Esophagus (tissue), 2 donors: ENCODE measurements around the gene TRERF1. TPM values are rescaled to one million over a fixed set of nuclear protein-coding genes. Genes with fewer than 3 reads are reported as not detected.

Experiments used
- H3K27ac ChIP-seq, 2 donors: one replicate each; pipeline ENCODE4 v1.5.1; 2013; ENCODE audit warnings: low read depth in 2 of 2, mild to moderate bottlenecking in 2 of 2, inconsistent platforms in 1 of 2, low read length in 1 of 2, moderate library complexity in 1 of 2
- H3K27me3 ChIP-seq, 2 donors: one replicate each; pipeline ENCODE4 v1.6.1; 2013; ENCODE audit warnings: low read length in 2 of 2, control low read depth in 1 of 2, mild to moderate bottlenecking in 1 of 2; ENCODE audit not compliant: insufficient read depth in 2 of 2, control insufficient read depth in 1 of 2
- H3K36me3 ChIP-seq, 2 donors: one replicate each; pipeline ENCODE4 v1.6.1; 2013; ENCODE audit warnings: low read length in 1 of 2; ENCODE audit not compliant: control insufficient read depth in 2 of 2, insufficient read depth in 2 of 2
- H3K4me1 ChIP-seq, 2 donors: one replicate each; pipeline ENCODE4 v1.6.1; 2013; ENCODE audit warnings: low read length in 1 of 2; ENCODE audit not compliant: control insufficient read depth in 2 of 2, insufficient read depth in 2 of 2
- H3K4me3 ChIP-seq, 2 donors: one replicate each; pipeline ENCODE4 v1.5.1; 2013; ENCODE audit warnings: low read length in 2 of 2, mild to moderate bottlenecking in 2 of 2, low read depth in 1 of 2, moderate library complexity in 1 of 2
- H3K9me3 ChIP-seq, 2 donors: one replicate each; pipeline ENCODE4 v1.6.1; 2013; ENCODE audit warnings: mild to moderate bottlenecking in 2 of 2, low read depth in 1 of 2, low read length in 1 of 2, moderate library complexity in 1 of 2; ENCODE audit not compliant: control insufficient read depth in 2 of 2, insufficient read depth in 1 of 2
- WGBS, 2 donors: extraction: QIAGEN DNeasy Blood & Tissue Kit; methylation state at CpG; one replicate each; pipeline ENCODE4 v1.1.7; 2013; 5-methylcytosine and 5-hydroxymethylcytosine counted together
- polyA plus RNA-seq, 2 donors: library from polyadenylated mRNA; stranded (reverse); fragments of 200-250 nt; gene quantifications; one replicate each; pipeline ENCODE4 v1.2.3, GENCODE V29; 2013
- donor health status: healthy with polysubstance abuse.
- donor health status: Bipolar disorder and iron deficiency.

TRERF1 gene
- polyA plus RNA-seq, 2 donors = 4.6 to 8.1 TPM

DNA sequence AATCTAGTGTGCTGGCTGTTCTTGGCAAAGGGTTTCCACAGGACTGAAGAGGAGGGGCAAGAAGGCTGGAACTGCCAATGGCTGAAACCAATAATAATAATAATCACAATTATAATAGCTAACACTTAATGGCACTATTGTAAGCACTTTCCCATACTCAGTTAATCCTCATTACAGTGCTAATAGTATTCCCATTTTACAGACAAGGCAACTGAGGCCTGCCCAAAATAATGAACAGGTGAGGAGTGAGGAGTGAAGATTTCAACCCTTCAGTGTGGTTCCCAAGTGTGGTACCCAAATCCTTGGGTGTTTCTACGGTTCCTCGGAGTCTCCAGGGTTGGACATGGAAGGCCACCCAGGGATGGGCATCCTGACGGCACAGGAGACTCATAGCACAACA lies 69.9 kb downstream of the TRERF1 start:
- 95 to 98% methylated on average over 3 of the region's 3 CpGs for WGBS, 2 donors

DNA sequence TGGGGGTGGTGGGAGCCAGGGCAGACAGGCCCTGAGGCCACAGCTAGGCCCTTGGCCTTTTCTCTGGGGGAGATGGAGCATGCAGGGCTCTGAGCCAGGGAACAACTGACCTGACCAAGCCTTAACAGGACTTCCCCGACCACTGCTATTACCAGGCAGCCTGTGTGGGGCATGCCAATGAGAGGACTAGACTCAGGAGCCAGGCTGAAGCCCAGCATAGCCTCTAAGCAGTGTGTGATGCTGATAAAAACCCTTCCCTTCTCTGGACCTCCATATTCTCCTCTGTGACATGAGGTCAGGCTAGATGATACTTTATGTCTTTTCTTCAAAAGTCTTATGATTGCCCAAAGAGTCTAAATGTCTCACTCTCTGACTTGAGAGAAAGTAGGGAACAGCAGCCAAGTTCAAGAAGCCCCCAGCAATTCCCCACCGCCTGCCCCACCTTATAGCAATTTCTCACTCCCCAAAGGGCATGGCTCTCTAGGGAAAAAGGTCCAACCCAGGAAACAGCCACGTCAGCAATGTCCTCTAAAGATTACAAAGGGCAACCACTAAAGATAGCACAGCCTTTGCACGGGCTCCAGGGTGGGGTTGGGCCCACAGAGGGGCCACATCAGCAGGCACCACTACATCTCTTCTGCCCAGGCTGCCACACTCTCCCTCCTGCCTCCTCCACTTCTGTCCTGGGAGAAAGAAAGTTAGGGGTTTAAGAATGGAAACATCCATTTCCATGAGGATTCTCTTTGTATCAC lies 71.3 kb downstream of the TRERF1 start:
- Histone ChIP-seq H3K36me3 (peaks cover 0 to 3% of the 10 kb centered on the region in 2 donors), H3K4me3 (no peak overlapping the region), H3K4me1 (no peaks in the 10 kb centered on the region), H3K27ac (no peak overlapping the region), H3K9me3 (no peaks in the 10 kb centered on the region), H3K27me3 (no peaks in the 10 kb centered on the region)
- 57 to 72% methylated on average over 4 of the region's 4 CpGs for WGBS, 2 donors

More for the DNA sequence above, 69.9 kb downstream of the TRERF1 start:
- Histone ChIP-seq H3K36me3 (peaks cover 0 to 3% of the 10 kb centered on the region in 2 donors), H3K27ac (no peak overlapping the region), H3K27me3 (no peaks in the 10 kb centered on the region), H3K4me1 (no peaks in the 10 kb centered on the region), H3K4me3 (no peak overlapping the region), H3K9me3 (no peaks in the 10 kb centered on the region)

DNA sequence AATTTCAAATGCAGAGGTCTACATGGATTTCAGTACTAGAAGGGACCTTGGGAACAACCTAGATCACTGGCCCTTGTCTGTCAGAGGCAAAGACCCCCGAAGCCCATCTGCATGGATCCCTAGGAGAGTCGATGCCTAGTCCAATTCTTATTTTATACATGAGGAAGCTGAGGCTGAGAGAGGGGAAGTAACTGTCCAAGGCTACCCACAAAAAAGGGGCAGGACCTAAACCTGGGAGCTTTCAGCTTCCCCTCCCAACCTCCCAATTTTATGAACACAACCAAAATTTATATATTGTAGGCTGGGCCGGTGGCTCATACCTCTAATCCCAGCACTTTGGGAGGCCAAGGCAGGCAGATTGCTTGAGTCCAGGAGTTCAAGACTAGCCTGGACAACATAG lies 73.2 kb downstream of the TRERF1 start:
- Histone ChIP-seq H3K36me3 (peaks cover 0 to 3% of the 10 kb centered on the region in 2 donors), H3K27ac (peak overlapping the region in 1 of 2 donors; percentile 24), H3K9me3 (no peaks in the 10 kb centered on the region), H3K4me1 (peaks cover 0 to 3% of the 10 kb centered on the region in 2 donors), H3K27me3 (no peaks in the 10 kb centered on the region), H3K4me3 (no peak overlapping the region)
- WGBS, 2 donors = 72 to 79% methylated on average over 3 of the region's 3 CpGs

DNA sequence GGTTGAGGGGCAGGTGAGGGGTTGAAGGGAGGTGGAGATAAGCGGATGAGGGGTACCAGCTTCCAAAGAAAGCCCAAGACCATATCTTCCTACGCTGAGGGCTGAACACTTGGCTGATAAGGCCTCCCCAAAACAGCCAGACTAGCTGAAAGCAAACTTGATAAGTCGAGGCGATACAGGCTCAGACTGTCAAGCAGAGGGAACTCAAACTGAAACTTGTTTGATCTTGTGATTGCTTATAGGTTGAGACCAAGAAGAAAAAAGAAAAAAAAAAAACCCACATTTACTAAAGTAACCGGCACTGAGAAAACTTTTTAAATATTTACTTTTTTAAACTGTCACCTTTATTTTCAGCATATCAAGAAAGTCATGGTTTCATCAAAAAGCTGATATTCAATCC lies 73.6 kb downstream of the TRERF1 start:
- Histone ChIP-seq H3K27me3 (no peaks in the 10 kb centered on the region), H3K9me3 (no peaks in the 10 kb centered on the region), H3K27ac (no peak overlapping the region), H3K4me3 (no peak overlapping the region), H3K36me3 (peaks cover 0 to under 1% of the 10 kb centered on the region in 2 donors), H3K4me1 (peaks cover 0 to 3% of the 10 kb centered on the region in 2 donors)
- WGBS, 2 donors = 69 to 88% methylated on average over 5 of the region's 5 CpGs

DNA sequence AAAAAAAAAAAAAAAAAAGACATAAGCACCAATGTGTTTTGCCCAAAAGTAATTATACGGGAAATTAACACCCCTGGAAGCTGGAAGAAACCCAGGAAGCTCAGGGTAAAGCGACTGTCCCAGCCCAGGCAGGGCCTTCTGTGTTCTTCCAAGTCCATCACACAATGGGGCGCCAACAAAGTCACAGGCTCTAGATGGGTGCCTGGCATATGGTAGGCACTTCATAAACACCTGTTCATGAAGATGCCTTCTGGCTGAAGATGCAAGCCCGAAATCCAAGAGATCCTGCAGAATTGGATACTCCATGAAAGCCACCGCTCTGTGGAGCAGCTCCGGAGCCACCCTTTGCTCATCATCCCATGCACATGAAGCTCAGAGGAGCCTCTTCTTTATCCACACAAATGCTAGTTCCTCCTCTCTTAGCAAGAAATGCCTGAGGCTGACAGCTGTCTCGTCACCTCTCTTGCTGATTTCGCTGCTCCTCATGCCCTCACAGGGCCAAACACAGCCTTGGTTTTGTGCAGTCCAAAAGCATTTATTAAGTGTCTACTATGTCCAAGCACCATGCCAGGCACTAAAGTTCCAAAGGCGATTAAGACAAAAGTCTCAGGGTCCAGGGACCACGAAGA lies 76.6 kb downstream of the TRERF1 start:
- 90 to 93% methylated on average over 10 of the region's 10 CpGs for WGBS, 2 donors
- H3K9me3 ChIP-seq = no peaks in the 10 kb centered on the region
- peaks cover 0 to 3% of the 10 kb centered on the region in 2 donors for H3K4me1 ChIP-seq
- no peaks in the 10 kb centered on the region for H3K27me3 ChIP-seq
- no peaks in the 10 kb centered on the region for H3K36me3 ChIP-seq
- H3K4me3 ChIP-seq = no peak overlapping the region
- no peak overlapping the region for H3K27ac ChIP-seq

DNA sequence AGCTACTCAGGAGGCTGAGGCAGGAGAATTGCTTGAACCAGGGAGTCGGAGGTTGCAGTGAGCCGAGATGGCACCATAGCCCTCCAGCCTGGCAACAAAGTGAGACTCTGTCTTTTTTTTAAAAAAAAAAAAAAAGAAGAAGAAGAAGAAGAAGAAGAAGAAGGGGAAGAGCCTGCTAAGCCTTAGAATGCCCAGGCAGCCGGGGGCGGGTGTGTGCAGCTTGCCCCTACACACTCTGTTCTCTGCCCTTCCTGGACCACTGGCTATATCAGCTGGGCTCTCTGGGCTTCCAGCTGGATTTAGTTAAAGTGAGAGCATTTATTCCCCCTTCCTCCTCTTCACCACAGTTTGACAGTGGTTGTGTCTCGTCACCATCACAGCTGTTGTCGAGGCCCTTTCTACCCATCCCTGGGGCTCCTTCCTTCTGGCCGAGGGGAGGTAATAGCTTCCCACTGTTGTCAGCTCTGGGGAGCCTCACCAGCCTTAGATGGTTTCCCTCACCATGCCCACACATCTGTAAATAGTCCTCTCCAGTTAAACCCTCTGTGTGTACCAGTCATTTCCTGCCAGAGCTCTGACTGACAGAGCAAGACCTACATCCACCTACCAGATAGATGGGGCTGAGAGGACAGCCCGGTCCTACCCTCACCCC lies 77.6 kb downstream of the TRERF1 start:
- no peak overlapping the region for H3K4me3 ChIP-seq
- 69 to 84% methylated on average over 8 of the region's 8 CpGs for WGBS, 2 donors
- no peaks in the 10 kb centered on the region for H3K27me3 ChIP-seq
- no peaks in the 10 kb centered on the region for H3K36me3 ChIP-seq
- no peak overlapping the region for H3K27ac ChIP-seq
- H3K4me1 ChIP-seq = peaks cover 1 to 3% of the 10 kb centered on the region in 2 donors
- no peaks in the 10 kb centered on the region for H3K9me3 ChIP-seq

DNA sequence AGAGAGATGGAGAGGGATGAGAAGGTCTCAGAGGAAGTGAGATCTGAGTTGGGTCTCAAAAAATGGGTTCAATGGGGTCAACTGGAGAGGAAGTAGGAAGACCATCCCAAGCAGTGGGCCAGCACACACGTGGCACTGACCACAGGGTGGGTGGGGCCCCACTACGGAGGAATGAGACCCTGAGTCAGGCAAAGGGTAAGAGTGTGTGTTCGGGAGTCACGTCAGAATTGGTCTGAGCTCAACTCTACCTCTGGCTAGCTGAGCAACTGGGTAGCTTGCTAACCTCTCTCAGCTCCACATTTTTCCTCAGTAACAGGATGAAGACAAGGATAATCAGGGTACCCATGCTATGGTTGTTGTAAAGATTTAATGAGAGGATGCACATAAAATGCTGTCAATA lies 79.0 kb downstream of the TRERF1 start:
- H3K4me1 ChIP-seq = peaks cover 3 to 4% of the 10 kb centered on the region in 2 donors
- H3K27ac ChIP-seq = no peak overlapping the region
- H3K4me3 ChIP-seq = no peak overlapping the region
- H3K9me3 ChIP-seq = no peaks in the 10 kb centered on the region
- WGBS, 2 donors = 71 to 77% methylated on average over 4 of the region's 4 CpGs
- no peaks in the 10 kb centered on the region for H3K27me3 ChIP-seq
- H3K36me3 ChIP-seq = no peaks in the 10 kb centered on the region

DNA sequence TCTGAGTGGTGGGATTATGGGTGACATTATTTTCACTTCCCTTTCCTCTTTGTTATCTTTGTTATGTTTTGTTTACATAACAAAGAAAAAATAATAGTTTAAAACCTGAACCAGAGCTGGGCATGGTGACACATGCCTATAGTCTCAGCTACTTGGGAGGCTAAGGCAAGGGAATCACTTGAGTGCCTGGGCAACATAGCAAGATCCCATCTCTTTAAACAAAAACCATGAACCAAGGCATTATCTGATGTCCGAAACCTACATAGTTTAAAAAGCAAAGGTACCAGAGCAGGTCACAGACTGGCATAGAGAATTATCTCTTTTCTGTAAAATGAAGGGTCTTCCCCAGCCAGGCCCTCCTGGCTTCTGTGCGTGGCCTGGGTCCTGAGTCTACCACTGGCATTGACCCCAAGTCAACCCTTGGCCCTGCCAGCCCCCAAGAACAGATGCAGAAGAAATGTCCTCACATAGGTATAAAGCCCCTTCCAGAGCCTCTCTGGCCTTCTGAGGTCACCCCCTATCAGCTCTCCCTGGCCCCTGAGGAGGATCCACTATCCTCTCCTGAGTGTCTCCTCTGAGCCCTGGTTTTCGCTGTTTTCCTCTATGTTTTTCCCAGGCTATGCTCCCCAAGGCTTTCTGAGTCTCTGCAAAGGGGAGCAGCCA lies 81.3 kb downstream of the TRERF1 start:
- H3K4me1 ChIP-seq = peaks cover 8 to 12% of the 10 kb centered on the region in 2 donors
- WGBS, 2 donors = 98 to 99% methylated on average over 3 of the region's 3 CpGs
- H3K4me3 ChIP-seq = no peak overlapping the region
- no peaks in the 10 kb centered on the region for H3K27me3 ChIP-seq
- no peaks in the 10 kb centered on the region for H3K9me3 ChIP-seq
- no peak overlapping the region for H3K27ac ChIP-seq
- H3K36me3 ChIP-seq = no peaks in the 10 kb centered on the region

DNA sequence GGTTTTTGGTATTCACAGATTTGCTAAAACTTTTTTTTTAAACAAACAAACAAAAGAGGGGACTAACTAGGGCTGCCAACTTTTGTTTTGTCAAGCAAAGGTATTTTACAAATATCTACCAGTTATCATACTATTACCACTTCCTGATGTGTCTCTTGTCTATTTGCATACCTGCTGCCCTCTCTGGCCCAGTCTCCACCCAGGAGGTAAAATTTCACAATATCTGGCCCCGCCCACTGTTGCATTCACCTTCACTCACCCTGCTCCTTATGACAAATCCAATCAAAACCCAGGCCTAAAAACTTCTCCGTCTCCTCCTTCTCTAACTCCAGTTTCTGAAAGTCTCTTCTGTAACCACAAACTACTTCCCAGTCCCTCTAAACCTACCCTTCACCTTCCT lies 82.2 kb downstream of the TRERF1 start:
- H3K27me3 ChIP-seq = no peaks in the 10 kb centered on the region
- no peak overlapping the region for H3K4me3 ChIP-seq
- H3K27ac ChIP-seq = peak overlapping the region; percentile 9 to 34
- H3K9me3 ChIP-seq = no peaks in the 10 kb centered on the region
- no peaks in the 10 kb centered on the region for H3K36me3 ChIP-seq
- WGBS, 2 donors = 73 to 77% methylated on average over 2 of the region's 2 CpGs
- peaks cover 10 to 19% of the 10 kb centered on the region in 2 donors for H3K4me1 ChIP-seq
